ENCODE data around the gene APOC3. TPM values are rescaled to one million over a fixed set of nuclear protein-coding genes. Genes with fewer than 3 reads are reported as not detected.
A peak's percentile ranks its signal among the peaks of the same experiment; 100 is the strongest.

APOC3 gene
- total and polyA plus RNA-seq, 10 of the 15 experiments (the other 5 are each of a cell fraction or from before 2014, with no cell fraction given): 1.9 TPM; not detected in 9

GRCh38 chr11:116853461-116854073, 23.9 kb downstream of the APOC3 start (continued):
- TF ChIP-seq ZBTB40 (IDR thresholded peaks at IDR 0.05; ENCODE audit: borderline replicate concordance) (peak; percentile 43; the same call in 1 of the 2 replicates), BACH1 (IDR thresholded peaks at IDR 0.05; ENCODE audit: borderline replicate concordance) (peak; percentile 20; the same call in 1 of the 2 replicates), BCL11A (IDR thresholded peaks at IDR 0.05; ENCODE audit: low read depth, low read length) (0 out of 2 replicates have a peak, but pooled peaks have one; percentile 17), MEF2B (IDR thresholded peaks at IDR 0.05; ENCODE audit: partially characterized antibody, poor library complexity, severe bottlenecking) (no peak), BRCA1 (IDR thresholded peaks at IDR 0.05; ENCODE audit: low read depth, low read length) (no peak), HDAC2 (IDR thresholded peaks at IDR 0.05) (no peak), HSF1 (IDR thresholded peaks at IDR 0.05; ENCODE audit: low read depth, low read length) (no peak), RB1 (IDR thresholded peaks at IDR 0.05; ENCODE audit: borderline replicate concordance) (no peak), NFYA (IDR thresholded peaks at IDR 0.05; ENCODE audit: borderline replicate concordance, low read depth, low read length) (no peak), ELK1 (IDR thresholded peaks at IDR 0.05; ENCODE audit: low read depth, low read length) (no peak), YBX1 (IDR thresholded peaks at IDR 0.05) (no peak), IKZF1 (conservative IDR thresholded peaks at IDR 0.05) (peak; percentile 46), SREBF2 (IDR thresholded peaks at IDR 0.05; ENCODE audit: low read length) (no peak), ZNF384 (IDR thresholded peaks at IDR 0.05; ENCODE audit: borderline replicate concordance, low read depth, low read length) (no peak), GATAD2B (conservative IDR thresholded peaks at IDR 0.05; ENCODE audit: low read depth) (no peak), TCF7 (IDR thresholded peaks at IDR 0.05; ENCODE audit: borderline replicate concordance) (no peak), USF1 (IDR thresholded peaks at IDR 0.05; ENCODE audit: borderline replicate concordance, extremely low read length, insufficient read depth, low read depth, low read length) (no peak), SREBF1 (IDR thresholded peaks at IDR 0.05; ENCODE audit: low read length) (no peak), RBBP5 (conservative IDR thresholded peaks at IDR 0.05) (no peak), RUNX3 (IDR thresholded peaks at IDR 0.05; ENCODE audit: low read length) (peak; percentile 97)
- TF ChIP-seq, protein P1, sequence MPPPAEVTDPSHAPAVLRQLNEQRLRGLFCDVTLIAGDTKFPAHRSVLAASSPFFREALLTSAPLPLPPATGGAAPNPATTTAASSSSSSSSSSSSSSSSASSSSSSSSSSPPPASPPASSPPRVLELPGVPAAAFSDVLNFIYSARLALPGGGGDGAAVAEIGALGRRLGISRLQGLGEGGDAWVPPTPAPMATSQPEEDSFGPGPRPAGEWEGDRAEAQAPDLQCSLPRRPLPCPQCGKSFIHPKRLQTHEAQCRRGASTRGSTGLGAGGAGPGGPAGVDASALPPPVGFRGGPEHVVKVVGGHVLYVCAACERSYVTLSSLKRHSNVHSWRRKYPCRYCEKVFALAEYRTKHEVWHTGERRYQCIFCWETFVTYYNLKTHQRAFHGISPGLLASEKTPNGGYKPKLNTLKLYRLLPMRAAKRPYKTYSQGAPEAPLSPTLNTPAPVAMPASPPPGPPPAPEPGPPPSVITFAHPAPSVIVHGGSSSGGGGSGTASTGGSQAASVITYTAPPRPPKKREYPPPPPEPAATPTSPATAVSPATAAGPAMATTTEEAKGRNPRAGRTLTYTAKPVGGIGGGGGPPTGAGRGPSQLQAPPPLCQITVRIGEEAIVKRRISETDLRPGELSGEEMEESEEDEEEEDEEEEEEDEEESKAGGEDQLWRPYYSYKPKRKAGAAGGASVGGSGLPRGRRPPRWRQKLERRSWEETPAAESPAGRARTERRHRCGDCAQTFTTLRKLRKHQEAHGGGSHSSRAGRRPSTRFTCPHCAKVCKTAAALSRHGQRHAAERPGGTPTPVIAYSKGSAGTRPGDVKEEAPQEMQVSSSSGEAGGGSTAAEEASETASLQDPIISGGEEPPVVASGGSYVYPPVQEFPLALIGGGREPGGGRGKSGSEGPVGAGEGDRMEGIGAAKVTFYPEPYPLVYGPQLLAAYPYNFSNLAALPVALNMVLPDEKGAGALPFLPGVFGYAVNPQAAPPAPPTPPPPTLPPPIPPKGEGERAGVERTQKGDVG (CRISPR knock-in tag; IDR thresholded peaks at IDR 0.05): no peak
